HG03439 (cell line): ENCODE data around the gene COL23A1.
"Not testable (repeated sequence)": the region's sequence is repeated elsewhere in the genome, so short reads cannot be mapped to it uniquely, and the experiment has no call there.

Source experiments
- ATAC-seq: cut with Tn5 transposase; IDR thresholded peaks from one replicate; pipeline ENCODE4 v1.9.1; 2021; ENCODE audit warnings: mild to moderate bottlenecking, moderate library complexity; ENCODE audit not compliant: unreplicated experiment

Gene COL23A1

DNA sequence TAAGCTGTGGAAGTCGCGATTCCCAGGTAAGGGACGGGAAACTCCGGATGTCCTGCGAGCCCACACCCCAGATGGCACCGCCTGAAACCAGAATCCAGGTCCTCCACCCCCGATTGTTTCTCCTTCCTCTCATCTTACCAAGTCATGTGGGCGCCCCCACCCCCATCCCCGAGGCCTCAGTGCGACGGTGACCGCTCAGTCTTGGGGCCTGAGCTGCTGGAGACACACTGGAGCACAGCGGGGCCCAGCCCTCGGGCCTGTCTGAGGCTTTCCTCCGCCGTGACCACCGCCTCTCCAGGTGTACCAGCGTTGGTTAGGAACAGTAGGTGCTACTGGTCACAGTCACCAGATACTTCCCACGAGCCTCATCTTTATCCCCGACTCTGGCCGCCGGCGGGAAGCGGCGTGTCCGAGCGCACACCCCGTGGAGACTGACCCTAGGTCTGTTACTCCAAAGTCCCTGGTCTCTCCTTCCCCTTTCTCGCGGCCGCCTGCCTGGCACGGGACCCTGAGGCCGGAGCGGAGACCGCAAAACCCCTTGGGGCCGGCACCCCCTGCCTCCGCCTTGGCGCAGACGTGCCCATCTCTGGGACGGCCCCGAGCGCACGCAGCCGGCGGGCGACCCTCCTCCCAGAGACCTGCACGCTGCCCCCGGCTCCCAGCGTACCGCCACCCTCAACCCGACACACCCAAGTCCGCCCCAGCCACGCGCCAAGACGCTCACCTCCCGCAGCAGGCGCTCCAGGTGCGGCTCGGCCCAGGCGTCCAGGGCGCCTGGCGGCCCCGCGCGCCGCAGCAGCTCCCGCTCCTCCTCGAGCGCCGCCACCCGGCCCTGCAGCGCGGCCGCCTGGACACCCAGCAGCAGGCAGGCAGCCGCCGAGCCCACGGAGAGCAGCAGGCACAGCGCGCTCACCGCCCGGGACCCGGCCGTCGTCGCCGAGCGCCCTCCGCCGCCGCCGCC lies 733 bp downstream of the COL23A1 start:
- no peak for ATAC-seq

DNA sequence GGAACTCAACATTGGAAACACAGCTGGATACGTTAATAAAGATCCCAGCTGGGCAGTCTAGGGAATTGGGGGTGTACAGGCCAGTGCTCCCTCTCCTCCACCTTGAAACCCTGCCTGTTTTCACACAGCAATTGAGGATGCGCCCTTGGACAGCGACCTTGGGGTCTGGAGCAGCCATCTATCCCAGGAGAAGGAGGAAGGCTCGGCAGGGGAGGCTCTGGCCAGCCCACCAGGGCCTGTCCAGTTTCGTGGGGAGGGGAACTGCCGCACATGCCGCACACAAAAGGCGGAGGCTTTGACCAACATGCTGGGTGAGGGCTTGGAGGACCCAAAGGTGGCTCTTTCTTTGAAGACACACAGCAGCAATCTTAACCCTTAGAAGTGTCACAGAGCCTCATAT lies 1.4 kb downstream of the COL23A1 start:
- ATAC-seq = no peak

DNA sequence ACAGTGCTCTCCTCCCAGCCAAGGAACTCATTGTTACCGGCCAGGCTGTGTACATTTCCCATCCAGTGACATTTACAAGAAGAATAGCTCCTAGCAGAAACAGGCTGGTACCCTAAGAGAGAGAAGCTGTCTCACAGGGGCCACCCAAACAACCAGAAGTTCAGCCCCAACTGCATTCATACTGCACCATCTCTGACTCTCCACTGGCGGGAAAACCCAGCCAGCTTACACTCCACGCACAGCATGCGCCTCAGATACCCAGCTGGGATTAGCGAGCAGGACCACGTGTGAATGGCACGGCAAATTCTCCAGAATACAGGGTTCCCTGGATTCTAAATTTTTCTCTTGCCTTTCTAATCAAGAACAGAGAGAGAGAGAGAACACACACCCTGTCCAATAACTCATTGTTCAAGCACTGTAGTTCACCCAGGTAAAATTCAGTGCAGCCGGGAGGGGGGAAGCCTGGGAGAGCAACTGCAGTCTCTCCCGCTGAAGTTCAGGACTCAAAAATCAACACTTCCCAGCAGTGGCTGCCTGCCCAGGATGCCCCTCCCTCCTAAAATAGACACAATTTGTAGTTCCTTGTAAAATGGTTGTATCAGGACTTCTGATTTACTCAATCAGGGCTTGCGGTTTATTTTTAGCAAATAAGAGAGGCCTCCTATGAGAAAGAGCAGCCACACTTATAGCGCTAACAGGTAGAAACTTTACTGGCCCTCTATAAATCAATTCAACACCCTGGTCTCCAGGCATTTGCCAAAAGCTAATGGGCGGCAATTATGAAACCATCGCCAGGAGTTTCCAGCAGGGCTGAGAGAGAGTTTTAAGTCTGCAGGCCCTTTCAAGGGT lies 2.2 kb downstream of the COL23A1 start:
- ATAC-seq = no peak

DNA sequence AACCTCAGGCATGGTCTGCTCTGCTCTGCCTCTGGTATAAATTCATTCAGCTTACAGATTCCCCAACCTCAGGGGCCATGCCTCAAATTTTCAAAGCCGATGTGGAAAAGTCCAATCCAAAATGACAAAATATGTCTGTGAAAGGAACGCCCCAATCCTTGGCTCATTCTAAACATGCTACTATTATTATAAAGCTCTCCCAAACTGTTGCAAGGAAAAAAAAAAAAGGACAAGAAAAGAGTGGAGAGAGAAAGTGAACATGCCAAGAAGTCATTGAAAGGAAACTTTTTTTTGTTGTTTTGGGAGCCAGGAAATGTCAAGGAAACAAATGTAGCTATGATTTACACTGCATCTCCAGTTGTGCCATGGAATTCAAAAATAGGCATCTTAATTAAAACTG lies 3.8 kb downstream of the COL23A1 start:
- ATAC-seq = no peak

DNA sequence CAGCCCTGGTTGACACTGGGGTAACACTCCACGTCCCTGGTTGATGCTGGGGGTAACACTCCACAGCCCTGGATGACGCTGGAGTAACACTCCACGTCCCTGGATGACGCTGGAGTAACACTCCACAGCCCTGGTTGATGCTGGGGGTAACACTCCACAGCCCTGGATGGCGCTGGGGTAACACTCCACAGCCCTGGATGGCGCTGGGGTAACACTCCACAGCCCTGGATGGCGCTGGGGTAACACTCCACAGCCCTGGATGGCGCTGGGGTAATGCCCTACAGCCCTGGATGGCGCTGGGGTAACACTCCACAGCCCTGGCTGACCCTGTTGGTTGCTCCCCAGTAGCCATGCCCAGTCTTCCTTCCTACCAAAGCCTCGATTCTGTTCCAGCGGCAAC lies 4.8 kb downstream of the COL23A1 start:
- not testable (repeated sequence) for ATAC-seq

DNA sequence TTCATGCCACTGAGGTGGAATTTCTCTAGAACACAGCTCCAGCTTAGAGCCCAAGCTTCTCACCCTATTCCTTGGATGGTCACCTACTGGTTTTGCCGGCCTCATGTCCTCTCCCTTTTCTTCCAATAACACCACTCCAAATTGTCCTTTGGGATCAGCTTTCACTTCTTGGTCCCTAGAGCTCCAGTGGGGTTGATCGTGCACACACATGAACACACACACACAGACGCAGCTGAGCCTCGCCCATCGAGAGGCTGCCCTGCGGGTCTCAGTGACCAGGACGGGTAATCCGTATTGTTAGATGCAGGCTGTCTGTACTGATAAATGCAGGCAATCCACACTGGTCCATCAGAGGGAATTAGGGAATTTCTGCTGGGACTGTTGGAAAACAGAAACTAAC lies 6.9 kb downstream of the COL23A1 start:
- no peak for ATAC-seq

DNA sequence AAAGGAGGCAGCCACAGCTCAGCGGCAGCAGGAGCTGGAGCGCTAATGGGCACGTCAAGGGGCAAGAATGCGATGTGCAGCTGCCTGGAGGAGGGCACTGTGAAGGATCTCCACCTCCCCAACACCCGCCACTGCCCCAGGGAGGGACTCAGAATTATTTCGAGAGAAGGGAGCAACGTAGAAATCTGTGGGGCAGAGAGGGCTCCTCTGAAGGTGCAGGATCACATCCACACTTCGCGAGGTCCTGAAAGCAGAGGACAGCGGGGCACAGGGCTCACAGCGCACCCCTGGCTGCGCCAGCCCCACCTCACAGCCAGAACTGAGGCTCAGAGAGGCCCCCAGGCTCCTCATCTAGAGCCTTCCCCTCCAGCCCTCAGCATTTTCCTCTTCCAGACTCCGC lies 7.9 kb downstream of the COL23A1 start:
- no peak for ATAC-seq

DNA sequence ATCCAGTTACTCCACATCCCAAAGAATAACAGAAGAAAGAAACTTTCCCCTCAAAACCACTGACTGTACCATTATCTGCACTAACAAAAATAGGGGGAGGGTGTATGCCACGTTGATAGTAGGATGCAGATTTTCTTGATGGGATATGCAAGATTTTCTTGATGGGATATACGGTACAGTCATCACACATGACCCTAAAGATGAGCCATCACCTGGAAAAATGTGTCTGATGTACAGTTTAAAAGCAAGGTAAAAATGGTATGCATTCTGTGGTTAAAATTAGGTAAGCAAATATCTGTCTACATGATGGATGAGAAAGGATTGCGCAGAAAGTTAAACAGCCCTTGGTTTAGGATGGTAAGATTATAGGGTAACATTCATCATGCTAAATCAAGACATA lies 8.6 kb downstream of the COL23A1 start:
- ATAC-seq = no peak

DNA sequence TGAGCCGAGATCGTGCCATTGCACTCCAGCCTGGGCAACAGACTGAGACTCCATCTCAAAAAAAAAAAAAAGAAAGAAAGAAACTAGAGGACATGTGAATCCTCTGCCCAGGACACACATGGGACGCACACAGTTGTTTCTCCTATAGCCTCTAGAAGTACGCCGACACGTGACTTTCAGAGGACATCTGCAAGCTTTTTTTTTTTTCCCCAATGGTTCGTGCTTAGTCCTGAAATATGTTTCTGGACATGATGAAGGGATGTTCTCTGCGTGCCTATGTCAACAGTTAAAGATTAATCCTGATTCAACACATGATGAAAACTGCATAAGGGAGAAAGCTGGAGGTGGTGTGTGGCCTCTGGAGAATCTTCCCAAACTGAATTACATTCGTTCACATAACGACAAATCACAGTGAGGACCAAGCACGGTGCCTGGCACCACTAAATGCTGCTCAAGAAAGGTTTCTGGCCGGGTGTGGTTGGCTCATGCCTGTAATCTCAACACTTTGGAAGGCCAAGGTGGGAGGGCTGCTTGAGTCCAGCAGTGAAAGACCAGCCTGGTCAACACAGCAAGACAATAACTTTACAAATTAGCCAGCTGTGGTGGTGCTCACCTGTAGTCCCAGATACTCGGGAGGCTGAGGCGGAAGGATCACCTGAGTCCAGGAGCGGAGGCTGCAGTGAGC lies 9.8 kb downstream of the COL23A1 start:
- ATAC-seq = no peak

DNA sequence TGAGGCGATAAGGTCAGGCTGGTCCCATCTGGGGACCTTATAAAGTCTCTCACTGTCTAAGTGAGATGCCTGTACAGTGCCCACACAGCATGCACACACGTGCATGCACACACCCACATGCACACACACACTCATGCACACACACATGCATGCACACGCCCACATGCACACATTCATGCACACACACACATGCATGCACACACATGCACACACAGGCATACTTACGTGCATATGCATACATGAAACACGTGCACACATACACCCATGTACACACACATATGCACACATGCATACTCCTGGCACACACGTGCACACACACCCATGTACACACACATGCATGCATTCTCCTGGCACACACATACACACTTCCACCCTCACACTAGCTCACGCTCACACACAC lies 12.2 kb downstream of the COL23A1 start:
- no peak for ATAC-seq

DNA sequence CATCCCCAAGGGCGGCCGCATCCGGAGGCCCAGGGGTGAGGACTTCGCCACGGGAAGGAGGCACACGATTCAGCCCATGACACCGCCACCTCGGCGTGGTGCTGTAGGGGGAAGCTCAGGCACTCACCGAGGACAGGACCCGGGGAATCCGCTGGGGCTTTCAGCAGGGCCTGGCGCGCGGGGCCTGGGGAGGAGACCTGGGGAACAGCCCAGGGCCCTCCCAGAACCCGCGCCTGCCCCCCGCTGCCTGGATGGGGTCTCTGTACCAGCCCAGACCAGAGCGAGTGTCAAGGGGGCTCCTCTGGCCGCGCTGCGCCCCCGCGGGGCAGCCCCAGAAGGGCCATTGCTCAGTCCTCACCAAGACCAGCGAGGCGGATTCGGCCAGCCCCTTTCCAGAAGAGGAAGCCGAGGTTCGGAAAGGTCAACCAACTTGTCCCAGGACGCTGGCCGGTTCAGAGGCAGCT lies 12.8 kb downstream of the COL23A1 start:
- ATAC-seq = no peak

DNA sequence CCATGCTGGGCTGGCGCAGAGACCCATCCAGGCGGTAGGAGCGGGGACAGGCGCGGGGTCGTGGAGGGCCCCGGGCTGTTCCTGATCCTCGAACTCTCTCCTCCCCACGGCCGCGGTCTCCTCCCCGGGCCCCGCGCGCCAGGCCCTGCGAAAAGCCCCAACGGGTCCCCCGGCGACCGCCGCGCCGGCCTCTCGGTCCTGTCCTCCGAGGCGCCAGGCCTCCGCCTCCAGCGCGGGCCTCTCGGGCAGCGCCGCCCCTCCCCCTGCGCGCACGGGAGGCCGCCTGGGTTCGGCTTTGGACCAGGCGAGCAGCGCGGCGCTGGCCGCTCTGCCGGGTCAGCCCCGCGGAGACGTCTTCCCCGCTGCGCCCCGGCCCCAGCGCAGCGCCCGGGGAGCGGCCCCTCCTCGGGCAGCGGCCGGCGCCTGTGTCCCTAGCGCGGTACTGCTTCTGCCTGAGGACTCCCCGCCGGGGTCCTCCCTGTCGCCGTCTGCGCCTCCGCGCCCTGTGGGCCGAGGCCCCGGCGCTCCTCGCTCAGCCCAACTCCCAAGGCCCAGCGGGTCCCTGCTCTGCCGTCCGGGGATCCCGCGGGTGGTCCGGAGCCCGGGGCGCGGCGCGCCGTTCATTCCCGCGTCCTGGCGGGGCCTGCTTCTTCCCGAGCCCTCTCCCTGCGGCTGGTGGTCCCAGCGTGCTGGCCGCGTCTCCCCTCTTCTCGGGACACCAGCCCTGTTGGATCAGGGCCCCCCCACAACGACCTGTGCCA lies 13.4 kb downstream of the COL23A1 start:
- ATAC-seq = no peak

DNA sequence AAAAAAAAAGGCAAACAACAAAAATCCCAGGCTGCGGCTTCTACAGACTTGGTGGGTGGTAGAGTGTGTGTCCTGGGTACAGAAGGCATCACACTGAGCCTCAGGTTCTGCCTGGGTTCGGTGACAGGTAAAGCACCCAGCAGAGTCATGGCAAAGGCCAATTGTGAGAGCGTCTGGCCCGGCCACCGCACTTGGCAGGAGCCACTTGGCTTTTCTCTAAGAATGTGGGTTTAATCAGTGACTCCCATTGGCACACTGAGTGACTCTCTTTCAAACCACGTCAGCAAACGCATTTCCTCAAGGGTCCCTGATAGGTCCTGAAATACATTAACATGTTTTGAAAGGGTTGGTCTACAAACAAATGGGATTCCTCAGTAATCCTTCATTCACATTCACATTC lies 17.0 kb downstream of the COL23A1 start:
- ATAC-seq = no peak

DNA sequence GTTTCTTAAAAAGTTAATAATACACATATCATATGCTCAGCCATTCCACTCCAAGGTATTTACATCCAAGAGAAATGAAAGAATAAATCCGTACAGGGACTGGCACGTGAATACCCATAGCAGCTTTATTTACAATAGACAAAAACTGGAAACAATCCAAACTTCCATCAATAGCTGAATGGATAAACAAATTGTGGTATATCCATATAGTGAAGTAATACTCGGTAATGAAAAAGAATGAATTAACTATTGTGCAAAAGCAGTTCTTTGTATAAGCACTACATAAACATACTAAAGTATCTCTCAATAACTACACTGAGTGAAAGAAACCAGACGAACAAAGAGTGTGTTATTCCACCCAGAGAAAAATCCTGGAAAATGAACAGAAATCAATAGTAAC lies 17.6 kb downstream of the COL23A1 start:
- no peak for ATAC-seq

DNA sequence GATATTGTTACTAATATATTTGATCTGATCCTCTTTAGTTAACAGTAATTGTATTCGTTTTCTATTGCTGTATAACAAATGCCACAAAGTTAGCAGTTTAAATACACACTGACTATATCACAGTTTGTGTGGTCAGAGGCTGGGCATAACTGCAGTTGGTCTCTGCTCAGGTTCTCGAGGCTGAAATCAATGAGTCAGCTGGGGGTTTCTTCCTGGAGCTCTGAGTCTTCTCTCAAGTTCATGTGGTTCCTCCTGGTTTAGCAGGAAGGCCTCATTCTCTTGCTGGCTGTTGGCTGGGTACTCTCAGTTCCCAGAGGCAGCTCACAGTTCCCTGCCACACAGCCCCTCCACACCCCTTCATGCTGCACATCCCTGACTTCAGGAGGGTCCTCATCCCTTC lies 20.7 kb downstream of the COL23A1 start:
- no peak for ATAC-seq

DNA sequence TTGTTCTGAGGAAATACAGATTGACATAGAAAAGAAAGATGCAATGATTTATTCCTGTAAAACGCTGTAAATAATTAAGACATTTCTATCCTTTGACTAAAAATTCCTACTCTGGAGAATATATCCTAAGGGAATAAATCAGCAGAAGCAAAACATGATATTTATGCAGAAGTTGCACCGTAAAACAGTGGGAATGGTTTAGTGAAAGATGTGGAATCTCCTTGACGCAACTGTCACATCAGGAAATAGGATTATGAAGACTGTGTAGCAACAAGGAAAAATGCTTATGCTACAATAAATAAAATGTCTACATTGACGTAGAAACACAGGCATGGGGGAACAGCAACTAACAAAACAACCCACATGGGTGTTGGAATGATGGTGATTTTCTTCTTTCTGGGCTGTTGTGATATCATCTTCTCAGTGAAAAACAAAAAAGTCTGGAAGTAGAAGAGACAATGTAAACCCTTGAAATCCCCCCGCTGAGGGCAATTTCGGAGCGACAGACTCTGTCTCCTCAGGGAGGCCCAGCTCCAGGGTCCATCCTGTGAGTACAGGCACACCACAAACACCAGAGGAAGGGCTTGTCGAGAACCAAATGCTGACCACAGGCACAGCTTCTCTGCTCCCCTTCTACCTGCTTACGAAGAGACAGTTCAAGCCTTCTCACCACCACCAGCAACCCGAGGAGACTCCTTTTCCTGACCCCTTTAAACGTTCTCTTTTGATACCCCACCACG lies 25.2 kb downstream of the COL23A1 start:
- ATAC-seq = no peak

DNA sequence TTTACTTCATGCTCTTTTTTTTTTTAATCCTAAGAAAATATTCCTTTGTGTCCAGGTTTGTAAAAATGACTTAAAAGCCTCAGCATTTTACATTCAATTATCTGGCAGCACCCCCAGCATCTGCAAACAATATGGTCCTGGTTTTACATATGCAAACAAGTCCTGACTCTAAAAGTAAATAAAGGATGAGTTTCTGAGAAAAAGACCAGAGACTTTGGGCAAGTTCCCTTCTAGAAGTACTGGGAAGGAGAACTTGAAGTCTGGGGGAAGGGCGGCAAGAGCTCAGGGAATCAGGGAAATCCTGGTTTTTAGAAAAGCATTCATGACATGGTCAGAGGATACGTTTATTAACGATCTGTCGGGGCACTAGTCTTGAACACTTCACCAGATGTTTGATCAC lies 25.8 kb downstream of the COL23A1 start:
- no peak for ATAC-seq

DNA sequence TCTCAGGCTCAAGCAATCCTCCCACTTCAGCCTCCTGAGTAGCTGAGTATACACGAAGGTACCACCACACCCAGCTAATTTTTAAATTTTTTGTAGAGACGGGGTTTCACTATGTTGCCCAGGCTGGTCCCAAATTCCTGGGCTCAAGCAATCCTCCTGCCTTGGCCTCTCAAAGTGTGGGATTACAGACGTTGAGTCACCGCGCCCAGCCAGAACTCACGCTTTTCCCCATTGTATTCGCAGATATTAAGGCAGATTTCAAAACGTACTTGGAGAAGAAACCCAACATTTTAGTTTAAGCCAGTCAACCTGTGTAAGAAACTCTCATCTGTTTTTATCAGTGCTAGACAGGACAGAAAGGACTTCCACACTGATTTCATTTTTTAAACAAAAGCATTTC lies 26.6 kb downstream of the COL23A1 start:
- ATAC-seq = no peak

DNA sequence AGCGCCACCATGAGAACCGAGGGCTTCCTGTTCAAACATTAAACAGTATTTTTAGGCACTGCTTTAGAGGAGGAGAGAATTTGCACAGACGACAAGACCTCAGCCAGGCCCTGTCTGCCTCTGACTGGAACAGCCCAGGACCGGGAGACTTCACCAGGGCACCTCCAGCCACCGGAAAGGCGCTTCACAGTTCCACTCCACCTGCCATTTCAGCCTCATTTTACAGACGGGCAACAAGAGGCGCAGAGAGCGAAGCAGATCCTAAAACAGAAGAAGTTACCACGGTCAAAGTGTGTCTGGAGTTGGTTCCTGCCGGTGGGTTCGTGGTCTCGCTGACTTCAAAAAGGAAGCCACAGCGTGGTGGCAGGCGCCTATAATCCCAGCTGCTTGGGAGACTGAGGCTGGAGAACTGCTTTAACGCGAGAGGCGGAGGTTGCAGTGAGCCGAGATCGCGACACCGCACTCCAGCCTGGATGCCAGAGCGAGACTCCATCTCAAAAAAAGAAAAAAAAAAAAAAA lies 28.4 kb downstream of the COL23A1 start:
- no peak for ATAC-seq

DNA sequence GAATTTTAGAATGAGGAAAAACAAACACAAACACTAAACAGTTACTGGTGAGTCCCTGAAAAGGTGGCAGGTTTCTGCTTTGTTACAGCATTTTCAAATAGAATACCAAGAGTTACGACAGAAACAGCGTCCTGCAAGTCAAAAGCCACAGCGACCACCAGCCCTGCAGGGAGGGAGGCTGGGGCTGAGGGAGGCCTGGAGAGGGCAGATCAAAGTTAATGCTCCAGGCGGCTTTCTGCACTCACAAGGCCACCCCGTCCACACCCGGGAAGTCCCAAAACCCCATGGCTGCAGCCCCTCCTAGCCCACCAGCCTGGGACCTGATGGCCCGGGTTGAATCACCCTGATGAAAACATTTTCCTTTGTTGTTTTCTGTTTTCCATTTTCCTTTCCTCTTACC lies 29.3 kb downstream of the COL23A1 start:
- ATAC-seq = no peak
